ENCODE data around the gene ADARB1. TPM values are rescaled to one million over a fixed set of nuclear protein-coding genes. Genes with fewer than 3 reads are reported as not detected.

The ADARB1 gene
- polyA plus RNA-seq, 1 of the 3 experiments (the other 2 are of a cell fraction) = 7.8 TPM

GRCh38 chr21:45234127-45234526 lies 159.7 kb downstream of the ADARB1 start:
- TF ChIP-seq SIN3A (IDR thresholded peaks at IDR 0.05; ENCODE audit: borderline replicate concordance, low read depth, low read length) (no peak), USF2 (IDR thresholded peaks at IDR 0.05; ENCODE audit: borderline replicate concordance, low read depth, low read length) (no peak), YY1 (IDR thresholded peaks at IDR 0.05; ENCODE audit: low read depth) (no peak), EZH2phosphoT487 (IDR thresholded peaks at IDR 0.05; ENCODE audit: borderline replicate concordance, low read depth) (no peak), RAD21 (IDR thresholded peaks at IDR 0.05; ENCODE audit: low read length) (no peak), MAX (IDR thresholded peaks at IDR 0.05; ENCODE audit: low read depth) (no peak), POLR2AphosphoS5 (IDR thresholded peaks at IDR 0.05; ENCODE audit: low read depth, low read length) (no peak), FOXM1 (IDR thresholded peaks at IDR 0.05; ENCODE audit: low read depth) (no peak), NRF1 (IDR thresholded peaks at IDR 0.05; ENCODE audit: low read depth, low read length) (no peak), TCF12 (IDR thresholded peaks at IDR 0.05) (no peak), PBX3 (IDR thresholded peaks at IDR 0.05) (no peak), FOSL2 (IDR thresholded peaks at IDR 0.05; ENCODE audit: borderline replicate concordance, low read depth) (no peak), RXRA (IDR thresholded peaks at IDR 0.05; ENCODE audit: borderline replicate concordance, low read depth) (no peak), GATA2 (CRISPR knock-in tag; IDR thresholded peaks at IDR 0.05) (no peak)
- TF ChIP-seq, protein P1, sequence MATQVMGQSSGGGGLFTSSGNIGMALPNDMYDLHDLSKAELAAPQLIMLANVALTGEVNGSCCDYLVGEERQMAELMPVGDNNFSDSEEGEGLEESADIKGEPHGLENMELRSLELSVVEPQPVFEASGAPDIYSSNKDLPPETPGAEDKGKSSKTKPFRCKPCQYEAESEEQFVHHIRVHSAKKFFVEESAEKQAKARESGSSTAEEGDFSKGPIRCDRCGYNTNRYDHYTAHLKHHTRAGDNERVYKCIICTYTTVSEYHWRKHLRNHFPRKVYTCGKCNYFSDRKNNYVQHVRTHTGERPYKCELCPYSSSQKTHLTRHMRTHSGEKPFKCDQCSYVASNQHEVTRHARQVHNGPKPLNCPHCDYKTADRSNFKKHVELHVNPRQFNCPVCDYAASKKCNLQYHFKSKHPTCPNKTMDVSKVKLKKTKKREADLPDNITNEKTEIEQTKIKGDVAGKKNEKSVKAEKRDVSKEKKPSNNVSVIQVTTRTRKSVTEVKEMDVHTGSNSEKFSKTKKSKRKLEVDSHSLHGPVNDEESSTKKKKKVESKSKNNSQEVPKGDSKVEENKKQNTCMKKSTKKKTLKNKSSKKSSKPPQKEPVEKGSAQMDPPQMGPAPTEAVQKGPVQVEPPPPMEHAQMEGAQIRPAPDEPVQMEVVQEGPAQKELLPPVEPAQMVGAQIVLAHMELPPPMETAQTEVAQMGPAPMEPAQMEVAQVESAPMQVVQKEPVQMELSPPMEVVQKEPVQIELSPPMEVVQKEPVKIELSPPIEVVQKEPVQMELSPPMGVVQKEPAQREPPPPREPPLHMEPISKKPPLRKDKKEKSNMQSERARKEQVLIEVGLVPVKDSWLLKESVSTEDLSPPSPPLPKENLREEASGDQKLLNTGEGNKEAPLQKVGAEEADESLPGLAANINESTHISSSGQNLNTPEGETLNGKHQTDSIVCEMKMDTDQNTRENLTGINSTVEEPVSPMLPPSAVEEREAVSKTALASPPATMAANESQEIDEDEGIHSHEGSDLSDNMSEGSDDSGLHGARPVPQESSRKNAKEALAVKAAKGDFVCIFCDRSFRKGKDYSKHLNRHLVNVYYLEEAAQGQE (IDR thresholded peaks at IDR 0.05; ENCODE audit: low read depth, low read length) = no peak
- TF ChIP-seq, protein P2, sequence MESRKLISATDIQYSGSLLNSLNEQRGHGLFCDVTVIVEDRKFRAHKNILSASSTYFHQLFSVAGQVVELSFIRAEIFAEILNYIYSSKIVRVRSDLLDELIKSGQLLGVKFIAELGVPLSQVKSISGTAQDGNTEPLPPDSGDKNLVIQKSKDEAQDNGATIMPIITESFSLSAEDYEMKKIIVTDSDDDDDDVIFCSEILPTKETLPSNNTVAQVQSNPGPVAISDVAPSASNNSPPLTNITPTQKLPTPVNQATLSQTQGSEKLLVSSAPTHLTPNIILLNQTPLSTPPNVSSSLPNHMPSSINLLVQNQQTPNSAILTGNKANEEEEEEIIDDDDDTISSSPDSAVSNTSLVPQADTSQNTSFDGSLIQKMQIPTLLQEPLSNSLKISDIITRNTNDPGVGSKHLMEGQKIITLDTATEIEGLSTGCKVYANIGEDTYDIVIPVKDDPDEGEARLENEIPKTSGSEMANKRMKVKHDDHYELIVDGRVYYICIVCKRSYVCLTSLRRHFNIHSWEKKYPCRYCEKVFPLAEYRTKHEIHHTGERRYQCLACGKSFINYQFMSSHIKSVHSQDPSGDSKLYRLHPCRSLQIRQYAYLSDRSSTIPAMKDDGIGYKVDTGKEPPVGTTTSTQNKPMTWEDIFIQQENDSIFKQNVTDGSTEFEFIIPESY (IDR thresholded peaks at IDR 0.05; ENCODE audit: borderline replicate concordance, low read depth) = no peak

More at GRCh38 chr21:45234127-45234526, 159.7 kb downstream of the ADARB1 start:
- no peaks in the 10 kb centered on the region for H3K36me3 ChIP-seq (replicated peaks in 1 of 2; ENCODE audit: control insufficient read depth in 1 of 2, insufficient read depth in 2 of 2, low read length in 1 of 2)
- H3K9me3 ChIP-seq = no peaks in the 10 kb centered on the region
- H3K79me2 ChIP-seq (ENCODE audit: insufficient read depth) = no peaks in the 10 kb centered on the region
- H2AFZ ChIP-seq (ENCODE audit: low read depth) = no peak overlapping the region
- no peak overlapping the region for H3K4me3 ChIP-seq (ENCODE audit: low read depth in 2 of 2, low read length in 1 of 2)
- ChIA-PET CTCF (interaction anchor here (0.9 to 1.4 kb wide), 3 partner anchors 23 to 98 kb away, joined by 3 to 4 read pairs (median 4); no protein-coding TSS in a partner anchor), POLR2A (no interaction called here)
- 88% methylated on average over 28 of the region's 28 CpGs for WGBS (ENCODE audit: low lambda C conversion rate)
- no peaks in the 10 kb centered on the region; the same call in 1 of the 2 replicates for H3K27me3 ChIP-seq (ENCODE audit: insufficient read depth)
- H4K20me1 ChIP-seq (ENCODE audit: insufficient read depth) = no peaks in the 10 kb centered on the region
- DNase-seq = no peak
- no peak overlapping the region for H3K27ac ChIP-seq (ENCODE audit: low read depth in 2 of 2, low read length in 1 of 2)
- H3K9me2 ChIP-seq = no peaks in the 10 kb centered on the region
- peaks cover 0 to 8% of the 10 kb centered on the region in 2 experiments; a peak in 1 of 4 replicates for H3K4me1 ChIP-seq (ENCODE audit: control insufficient read depth in 1 of 2, insufficient read depth in 2 of 2, low read depth in 1 of 2, low read length in 1 of 2)
- H3K9ac ChIP-seq = no peak overlapping the region
- peaks cover 1% of the 10 kb centered on the region for H3F3A ChIP-seq (replicated peaks; ENCODE audit: insufficient read depth)
- no peak overlapping the region for H3K4me2 ChIP-seq
